Neural cell (in vitro differentiated cells): ENCODE measurements around the gene KRTAP4-1. TPM values are rescaled to one million over a fixed set of nuclear protein-coding genes. Genes with fewer than 3 reads are reported as not detected.

Source experiments
- H2AFZ ChIP-seq: fragments of 200-600, 300-800 bp; sonication (generic), shearing (Covaris generic); 2 replicates; pipeline ENCODE4 v1.6.0; 2014; ENCODE audit warnings: low read depth, mild to moderate bottlenecking, antibody characterized with exemption, low read length, moderate library complexity
- H3F3A ChIP-seq: fragments of 200-600 bp; shearing (Covaris generic); 2 replicates; pipeline ENCODE4 v1.6.1; 2016; ENCODE audit warnings: mild to moderate bottlenecking, moderate library complexity, mixed read lengths, antibody characterized with exemption, low read length; ENCODE audit not compliant: insufficient read depth, poor library complexity, severe bottlenecking
- H3K27ac ChIP-seq: fragments of 200-600, 300-800 bp; sonication (generic), shearing (Covaris generic); 2 replicates; pipeline ENCODE4 v1.5.1; 2014; ENCODE audit warnings: mild to moderate bottlenecking, low read length, moderate library complexity
- H3K27me3 ChIP-seq: fragments of 300-800, 200-600 bp; sonication (generic), shearing (Covaris generic); 2 replicates; pipeline ENCODE4 v1.6.0; 2014; ENCODE audit warnings: mild to moderate bottlenecking, low read depth, low read length, moderate library complexity; ENCODE audit not compliant: insufficient read depth
- H3K36me3 ChIP-seq: fragments of 300-800, 200-600 bp; sonication (generic), shearing (Covaris generic); 2 replicates; pipeline ENCODE4 v1.5.1; 2014; ENCODE audit warnings: mild to moderate bottlenecking, antibody characterized with exemption, low read length, moderate library complexity; ENCODE audit not compliant: insufficient read depth
- H3K4me2 ChIP-seq: fragments of 300-800, 200-600 bp; sonication (generic), shearing (Covaris generic); 2 replicates; pipeline ENCODE4 v1.6.0; 2014; ENCODE audit warnings: mild to moderate bottlenecking, low read length
- H3K4me3 ChIP-seq: fragments of 300-800, 200-600 bp; sonication (generic), shearing (Covaris generic); 2 replicates; pipeline ENCODE4 v1.5.1; 2014; ENCODE audit warnings: mild to moderate bottlenecking, low read length, moderate library complexity
- H3K79me2 ChIP-seq: fragments of 200-600 bp; shearing (Covaris generic); replicated peaks from 2 replicates; pipeline ENCODE4 v1.6.0; 2014; ENCODE audit warnings: mild to moderate bottlenecking, low read length, moderate library complexity; ENCODE audit not compliant: insufficient read depth
- H3K9ac ChIP-seq: fragments of 300-800, 200-600 bp; sonication (generic), shearing (Covaris generic); 2 replicates; pipeline ENCODE4 v1.6.1; 2016; ENCODE audit warnings: mild to moderate bottlenecking, low read length, mixed read lengths
- H3K9me2 ChIP-seq: fragments of 200-600 bp; shearing (Covaris generic); 2 replicates; pipeline ENCODE4 v1.6.1; 2016; ENCODE audit warnings: mild to moderate bottlenecking, low read length, mixed read lengths; ENCODE audit not compliant: insufficient read depth
- H3K9me3 ChIP-seq: fragments of 200-600, 300-800 bp; sonication (generic), shearing (Covaris generic); 2 replicates; pipeline ENCODE4 v1.6.1; 2016; ENCODE audit warnings: mild to moderate bottlenecking, mixed run types, low read length, moderate library complexity, mixed read lengths
- H4K20me1 ChIP-seq: fragments of 200-600 bp; shearing (Covaris generic); 2 replicates; pipeline ENCODE4 v1.6.1; 2016; ENCODE audit warnings: mild to moderate bottlenecking, mixed run types; ENCODE audit not compliant: insufficient read depth
- CTCF ChIP-seq: fragments of 450-650 bp; IDR thresholded peaks from 2 replicates; pipeline ENCODE4 v1.5.1; 2014; ENCODE audit warnings: antibody characterized with exemption, mild to moderate bottlenecking, moderate library complexity; ENCODE audit not compliant: poor library complexity, severe bottlenecking
- EP300 ChIP-seq: fragments of 450-650 bp; conservative IDR thresholded peaks from 2 replicates; pipeline ENCODE4 v1.6.1; 2014; ENCODE audit warnings: antibody characterized with exemption, mild to moderate bottlenecking, moderate library complexity; ENCODE audit not compliant: poor library complexity, severe bottlenecking
- EZH2 ChIP-seq: fragments of 200-600, 300-800 bp; shearing (Covaris generic), sonication (generic); IDR thresholded peaks from 2 replicates; pipeline ENCODE4 v1.6.1; 2014; ENCODE audit warnings: antibody characterized with exemption, low read length, borderline replicate concordance, mild to moderate bottlenecking; ENCODE audit not compliant: insufficient read depth, poor library complexity, severe bottlenecking
- MXI1 ChIP-seq: fragments of 450-650 bp; conservative IDR thresholded peaks from 2 replicates; pipeline ENCODE4 v1.6.1; 2014; ENCODE audit warnings: antibody characterized with exemption, mild to moderate bottlenecking; ENCODE audit not compliant: poor library complexity, severe bottlenecking
- POLR2AphosphoS5 ChIP-seq: IDR thresholded peaks from 2 replicates; pipeline ENCODE4 v1.6.1; 2012
- RAD21 ChIP-seq: fragments of 450-650 bp; conservative IDR thresholded peaks from 2 replicates; pipeline ENCODE4 v1.6.1; 2014; ENCODE audit warnings: antibody characterized with exemption, mild to moderate bottlenecking, moderate library complexity
- REST ChIP-seq: IDR thresholded peaks from 2 replicates; pipeline ENCODE4 v1.6.1; 2012; ENCODE audit warnings: borderline replicate concordance
- SMC3 ChIP-seq: fragments of 450-650 bp; conservative IDR thresholded peaks from 2 replicates; pipeline ENCODE4 v1.6.1; 2014; ENCODE audit warnings: antibody characterized with exemption, mild to moderate bottlenecking, moderate library complexity; ENCODE audit not compliant: poor library complexity
- TAF1 ChIP-seq: IDR thresholded peaks from 2 replicates; pipeline ENCODE4 v1.6.1; 2012; ENCODE audit warnings: low read depth
- polyA plus RNA-seq: library from polyadenylated mRNA; depleted of rRNA; stranded (reverse); fragments of >200 nt; gene quantifications from 2 replicates; pipeline ENCODE4 v1.2.3, GENCODE V29; 2014

Gene KRTAP4-1
- polyA plus RNA-seq, 1 donor from 2014 or later: not detected

- no peak overlapping the region for H3K9ac ChIP-seq
- no peak overlapping the region for H3K27ac ChIP-seq
- no peak overlapping the region for H2AFZ ChIP-seq
- no peaks in the 10 kb centered on the region for H3K9me2 ChIP-seq
- no peaks in the 10 kb centered on the region for H3K27me3 ChIP-seq
- TF ChIP-seq POLR2AphosphoS5 (no peak), EZH2 (no peak), EP300 (no peak), RAD21 (no peak), MXI1 (no peak), SMC3 (no peak), CTCF (no peak), REST (no peak), TAF1 (no peak)
- H3K4me3 ChIP-seq: no peak overlapping the region
- H3K4me2 ChIP-seq: no peak overlapping the region
- no peaks in the 10 kb centered on the region for H3K36me3 ChIP-seq
- H3K9me3 ChIP-seq: no peaks in the 10 kb centered on the region
- H3F3A ChIP-seq: no peaks in the 10 kb centered on the region
- H3K79me2 ChIP-seq: no peaks in the 10 kb centered on the region
- H4K20me1 ChIP-seq: no peaks in the 10 kb centered on the region
Observed at GRCh38 chr17:41176744-41177387, 7.8 kb downstream of the KRTAP4-1 start.

GRCh38 chr17:41171886-41172285, 12.8 kb downstream of the KRTAP4-1 start:
- H4K20me1 ChIP-seq: no peaks in the 10 kb centered on the region
- no peak overlapping the region for H2AFZ ChIP-seq

More at GRCh38 chr17:41171886-41172285, 12.8 kb downstream of the KRTAP4-1 start:
- H3K4me2 ChIP-seq: no peak overlapping the region
- TF ChIP-seq EP300 (no peak), EZH2 (no peak), RAD21 (no peak), SMC3 (no peak), REST (no peak), CTCF (no peak), TAF1 (no peak), POLR2AphosphoS5 (no peak), MXI1 (no peak)
- no peaks in the 10 kb centered on the region for H3K9me2 ChIP-seq
- no peaks in the 10 kb centered on the region for H3K9me3 ChIP-seq
- no peaks in the 10 kb centered on the region for H3K36me3 ChIP-seq
- H3K4me3 ChIP-seq: no peak overlapping the region
- no peaks in the 10 kb centered on the region for H3K79me2 ChIP-seq
- H3K27ac ChIP-seq: no peak overlapping the region
- no peaks in the 10 kb centered on the region for H3F3A ChIP-seq
- H3K27me3 ChIP-seq: no peaks in the 10 kb centered on the region
- H3K9ac ChIP-seq: no peak overlapping the region
